GM12878 (cell line): ENCODE data around the gene ARL9. TPM values are rescaled to one million over a fixed set of nuclear protein-coding genes. Genes with fewer than 3 reads are reported as not detected.

Source experiments
- ASH2L ChIP-seq: fragments of 300-600, 200-600 bp; sonication (generic); IDR thresholded peaks from 2 replicates; pipeline ENCODE4 v1.6.1; 2017; ENCODE audit warnings: low read depth, mild to moderate bottlenecking, borderline replicate concordance
- CREB1 ChIP-seq: IDR thresholded peaks from 2 replicates; pipeline ENCODE4 v1.6.1; 2012; ENCODE audit warnings: low read depth, mild to moderate bottlenecking, inconsistent platforms
- DPF2 ChIP-seq: fragments of 450-650 bp; IDR thresholded peaks from 2 replicates; pipeline ENCODE4 v1.6.1; 2017; ENCODE audit warnings: mild to moderate bottlenecking
- E2F8 ChIP-seq: fragments of 450-650 bp; IDR thresholded peaks from 2 replicates; pipeline ENCODE4 v1.6.1; 2018; ENCODE audit warnings: mild to moderate bottlenecking, low read depth, moderate library complexity; ENCODE audit not compliant: partially characterized antibody
- EED ChIP-seq: sonication (generic); IDR thresholded peaks from 2 replicates; pipeline ENCODE4 v1.6.1; 2016; ENCODE audit warnings: antibody characterized with exemption, low read depth
- KAT2A ChIP-seq: conservative IDR thresholded peaks from 2 replicates; pipeline ENCODE4 v1.6.1; 2011; ENCODE audit warnings: low read depth, low read length; ENCODE audit not compliant: control insufficient read depth
- NFIC ChIP-seq: IDR thresholded peaks from 2 replicates; pipeline ENCODE4 v1.6.1; 2012; ENCODE audit warnings: low read depth, mild to moderate bottlenecking, inconsistent platforms, low read length, moderate library complexity
- RELB ChIP-seq: fragments of 450-650 bp; IDR thresholded peaks from 2 replicates; pipeline ENCODE4 v1.6.1; 2017; ENCODE audit warnings: low read depth, mild to moderate bottlenecking, moderate library complexity
- REST ChIP-seq: IDR thresholded peaks from 2 replicates; pipeline ENCODE4 v1.6.1; 2012; ENCODE audit warnings: mild to moderate bottlenecking, low read depth, low read length
- TCF12 ChIP-seq: IDR thresholded peaks from 2 replicates; pipeline ENCODE4 v1.6.1; 2011; ENCODE audit warnings: low read depth, mild to moderate bottlenecking, low read length
- ZBTB40 ChIP-seq: fragments of 450-650 bp; IDR thresholded peaks from 2 replicates; pipeline ENCODE4 v1.6.1; 2016; ENCODE audit warnings: mild to moderate bottlenecking, moderate library complexity, borderline replicate concordance
- ZNF592 ChIP-seq: fragments of 450-650 bp; IDR thresholded peaks from 2 replicates; pipeline ENCODE4 v1.6.1; 2017; ENCODE audit warnings: mild to moderate bottlenecking, moderate library complexity
- ZNF622 ChIP-seq: fragments of 450-650 bp; IDR thresholded peaks from 2 replicates; pipeline ENCODE4 v1.6.1; 2017; ENCODE audit warnings: mild to moderate bottlenecking, inconsistent platforms
- polyA plus RNA-seq, 11 experiments: library from polyadenylated mRNA; depleted of rRNA in 4 of 11; unstranded in 6 of 11; stranded (reverse) in 5 of 11; fragments of >200 nt; fragmentation: Nextera tagmentation in 4 of 11; fragmentation: Illumina TruSeq in 1 of 11; extraction: Ambion mirVana in 4 of 11; extraction: Trizol in 1 of 11; gene quantifications; 1 replicate in 1 of 11; 2 replicates in 10 of 11; pipeline versions ENCODE4 v1.2.1 to v1.2.3, GENCODE V29; 2011 to 2016; ENCODE audit warnings: inconsistent platforms in 2 of 11, missing spikeins in 2 of 11, low read depth in 1 of 11
- total RNA-seq, 4 experiments: library from RNA; depleted of rRNA in 3 of 4; stranded (reverse); fragments of >200 nt in 3 of 4; fragmentation: Illumina TruSeq in 1 of 4; extraction: Trizol in 1 of 4; gene quantifications; 2 replicates each; pipeline versions ENCODE4 v1.2.1 to v1.2.3, GENCODE V29; 2013 to 2021

ARL9 gene
- total and polyA plus RNA-seq, 10 of the 15 experiments (the other 5 are each of a cell fraction or from before 2014, with no cell fraction given) = not detected

- TF ChIP-seq ZNF592 (peak; percentile 70; the same call in 1 of the 2 replicates), EED (no peak), TCF12 (peak; percentile 80; the same call in 1 of the 2 replicates), NFIC (no peak), ZNF622 (no peak), E2F8 (no peak), DPF2 (no peak), REST (no peak), ASH2L (no peak), CREB1 (no peak), RELB (no peak), ZBTB40 (no peak), KAT2A (no peak)
Measured at GRCh38 chr4:56544573-56545131, 39.1 kb downstream of the ARL9 start (continued).
